ENCODE data around the gene TMEM87A.

DNA sequence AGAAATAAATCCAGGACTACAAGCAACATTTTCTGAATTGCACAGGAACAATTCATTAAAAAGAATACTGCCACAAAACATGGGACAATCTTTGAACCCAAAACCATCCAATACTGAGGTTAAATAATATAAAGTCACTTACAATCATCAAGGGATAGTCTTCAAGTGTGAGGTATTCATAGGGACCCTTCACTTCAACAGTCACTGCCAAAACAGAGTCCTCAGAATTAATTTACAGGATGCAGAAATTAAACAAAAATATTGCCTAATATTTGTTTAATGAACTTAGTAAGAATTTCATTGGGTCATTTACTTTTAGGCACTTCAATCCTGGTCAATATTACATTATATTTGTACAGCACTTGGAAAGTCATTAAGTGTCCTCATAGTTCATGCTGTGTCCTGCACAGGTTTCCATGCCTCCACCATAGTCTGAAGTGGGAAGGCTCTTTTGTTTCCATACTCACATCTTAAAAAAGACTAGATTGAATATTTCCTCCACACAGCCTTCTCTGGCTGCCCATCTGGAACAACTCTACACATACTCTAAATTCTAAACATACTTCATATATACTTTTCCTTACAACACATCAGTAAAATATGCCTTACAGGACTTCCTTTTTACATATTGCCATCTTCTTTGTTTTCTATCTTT is 33.6 kb downstream of the TMEM87A start:
- no peak for TF ChIP-seq POLR2A (IDR thresholded peaks at IDR 0.05)
- TF ChIP-seq, protein P1, sequence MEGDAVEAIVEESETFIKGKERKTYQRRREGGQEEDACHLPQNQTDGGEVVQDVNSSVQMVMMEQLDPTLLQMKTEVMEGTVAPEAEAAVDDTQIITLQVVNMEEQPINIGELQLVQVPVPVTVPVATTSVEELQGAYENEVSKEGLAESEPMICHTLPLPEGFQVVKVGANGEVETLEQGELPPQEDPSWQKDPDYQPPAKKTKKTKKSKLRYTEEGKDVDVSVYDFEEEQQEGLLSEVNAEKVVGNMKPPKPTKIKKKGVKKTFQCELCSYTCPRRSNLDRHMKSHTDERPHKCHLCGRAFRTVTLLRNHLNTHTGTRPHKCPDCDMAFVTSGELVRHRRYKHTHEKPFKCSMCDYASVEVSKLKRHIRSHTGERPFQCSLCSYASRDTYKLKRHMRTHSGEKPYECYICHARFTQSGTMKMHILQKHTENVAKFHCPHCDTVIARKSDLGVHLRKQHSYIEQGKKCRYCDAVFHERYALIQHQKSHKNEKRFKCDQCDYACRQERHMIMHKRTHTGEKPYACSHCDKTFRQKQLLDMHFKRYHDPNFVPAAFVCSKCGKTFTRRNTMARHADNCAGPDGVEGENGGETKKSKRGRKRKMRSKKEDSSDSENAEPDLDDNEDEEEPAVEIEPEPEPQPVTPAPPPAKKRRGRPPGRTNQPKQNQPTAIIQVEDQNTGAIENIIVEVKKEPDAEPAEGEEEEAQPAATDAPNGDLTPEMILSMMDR (IDR thresholded peaks at IDR 0.05) = no peak

Measured in esophagus squamous epithelium (tissue), 4 donors.